DOHH2 (cell line): ENCODE results near the gene PTPRN2.
"Not testable (repeated sequence)": the region's sequence is repeated elsewhere in the genome, so short reads cannot be mapped to it uniquely, and the experiment has no call there.

Source experiments
- H3F3A ChIP-seq: fragments of 200-600 bp; sonication (generic), shearing (Covaris generic); 2 replicates; pipeline ENCODE4 v1.6.0; 2016; ENCODE audit warnings: antibody characterized with exemption, mild to moderate bottlenecking; ENCODE audit not compliant: control insufficient read depth, insufficient read depth
- H3K27ac ChIP-seq: fragments of 200-600 bp; sonication (generic); 2 replicates; pipeline ENCODE4 v1.5.1; 2014; ENCODE audit warnings: low read depth, mild to moderate bottlenecking, low read length, moderate library complexity
- H3K27me3 ChIP-seq: fragments of 200-600 bp; sonication (generic); 2 replicates; pipeline ENCODE4 v1.6.1; 2014; ENCODE audit warnings: mild to moderate bottlenecking, low read length, mixed read lengths; ENCODE audit not compliant: control insufficient read depth
- H3K36me3 ChIP-seq: fragments of 200-600 bp; sonication (generic); 2 replicates; pipeline ENCODE4 v1.6.1; 2014; ENCODE audit warnings: mild to moderate bottlenecking, low read length, moderate library complexity, mixed read lengths; ENCODE audit not compliant: control insufficient read depth
- H3K4me1 ChIP-seq: fragments of 200-600 bp; sonication (generic); 2 replicates; pipeline ENCODE4 v1.6.1; 2014; ENCODE audit warnings: mild to moderate bottlenecking, low read length, mixed read lengths; ENCODE audit not compliant: control insufficient read depth
- H3K4me2 ChIP-seq: fragments of 200-600 bp; sonication (generic); 2 replicates; pipeline ENCODE4 v1.6.0; 2014; ENCODE audit warnings: mild to moderate bottlenecking, low read length, moderate library complexity
- H3K4me3 ChIP-seq: fragments of 200-600 bp; sonication (generic); 2 replicates; pipeline ENCODE4 v1.5.1; 2014; ENCODE audit warnings: mild to moderate bottlenecking, low read length, mixed read lengths
- H3K79me2 ChIP-seq: fragments of 200-600 bp; sonication (generic); 2 replicates; pipeline ENCODE4 v1.6.1; 2014; ENCODE audit warnings: mild to moderate bottlenecking, low read length, mixed read lengths; ENCODE audit not compliant: control insufficient read depth
- H3K9me2 ChIP-seq: fragments of 200-600 bp; sonication (generic); replicated peaks from 2 replicates; pipeline ENCODE4 v1.6.1; 2014; ENCODE audit warnings: mild to moderate bottlenecking, low read length, mixed read lengths; ENCODE audit not compliant: control insufficient read depth
- H3K9me3 ChIP-seq: fragments of 200-600 bp; sonication (generic); 2 replicates; pipeline ENCODE4 v1.6.1; 2014; ENCODE audit warnings: antibody characterized with exemption, low read length, mixed read lengths; ENCODE audit not compliant: control insufficient read depth, insufficient read depth
- H4K20me1 ChIP-seq: fragments of 200-600 bp; sonication (generic); 2 replicates; pipeline ENCODE4 v1.6.0; 2014; ENCODE audit warnings: low read depth, mild to moderate bottlenecking, antibody characterized with exemption, low read length, moderate library complexity; ENCODE audit not compliant: control insufficient read depth, insufficient read depth
- CTCF ChIP-seq: fragments of 200-600 bp; sonication (generic); IDR thresholded peaks from one replicate; pipeline ENCODE4 v1.5.1; 2014; ENCODE audit warnings: antibody characterized with exemption, mild to moderate bottlenecking, low read depth, low read length; ENCODE audit not compliant: poor library complexity, severe bottlenecking
- EZH2phosphoT487 ChIP-seq: fragments of 200-600 bp; sonication (generic); IDR thresholded peaks from 2 replicates; pipeline ENCODE4 v1.6.1; 2017; ENCODE audit warnings: borderline replicate concordance, mild to moderate bottlenecking, antibody characterized with exemption, low read length, moderate library complexity, mixed read lengths

PTPRN2 gene

DNA sequence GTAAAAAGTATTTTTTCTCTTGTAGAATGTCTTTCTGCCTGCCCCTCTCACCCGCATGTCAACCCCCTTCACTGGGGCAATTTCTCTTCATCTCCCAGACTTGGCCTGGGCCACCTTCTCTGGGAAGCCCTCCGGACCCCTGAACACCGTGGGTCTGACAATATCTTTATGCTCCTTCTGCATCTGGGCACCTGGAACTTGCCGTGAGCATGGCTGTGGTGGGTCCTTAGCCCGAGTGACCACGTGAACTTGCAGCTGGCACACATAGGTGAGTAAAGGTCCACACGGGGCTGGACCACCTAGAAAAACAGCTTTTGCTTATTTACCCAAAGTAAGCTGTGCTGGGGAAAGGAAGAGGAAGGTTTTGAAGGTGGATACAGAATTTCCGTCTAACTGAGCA lies 650.6 kb downstream of the PTPRN2 start:
- Histone ChIP-seq H3K27ac (no peak overlapping the region), H3K79me2 (no peaks in the 10 kb centered on the region), H3K4me1 (no peaks in the 10 kb centered on the region), H4K20me1 (no peaks in the 10 kb centered on the region), H3F3A (no peaks in the 10 kb centered on the region), H3K36me3 (no peaks in the 10 kb centered on the region), H3K9me3 (peaks cover 56% of the 10 kb centered on the region; the same call in 1 of the 2 replicates), H3K27me3 (no peaks in the 10 kb centered on the region), H3K4me3 (no peak overlapping the region), H3K9me2 (no peaks in the 10 kb centered on the region), H3K4me2 (no peak overlapping the region)
- TF ChIP-seq CTCF (no peak), EZH2phosphoT487 (no peak)

DNA sequence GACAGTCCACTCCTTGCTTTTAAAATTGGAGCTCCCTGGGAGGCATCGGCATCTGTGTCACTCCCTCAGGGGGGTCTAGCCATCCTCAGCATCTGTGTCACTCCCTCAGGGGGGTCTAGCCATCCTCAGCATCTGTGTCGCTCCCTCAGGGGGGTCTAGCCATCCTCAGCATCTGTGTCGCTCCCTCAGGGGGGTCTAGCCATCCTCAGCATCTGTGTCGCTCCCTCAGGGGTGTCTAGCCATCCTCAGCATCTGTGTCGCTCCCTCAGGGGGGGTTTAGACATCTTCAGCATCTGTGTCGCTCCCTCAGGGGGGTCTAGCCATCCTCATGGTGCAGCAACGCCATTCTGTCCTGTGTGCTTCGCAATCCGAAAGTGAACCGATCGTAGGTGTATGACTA lies 651.9 kb downstream of the PTPRN2 start:
- not testable (repeated sequence) for H3K4me3 ChIP-seq, H3K79me2 ChIP-seq, H4K20me1 ChIP-seq, H3K27me3 ChIP-seq, H3K36me3 ChIP-seq, H3K27ac ChIP-seq, H3K4me2 ChIP-seq, H3K4me1 ChIP-seq, H3F3A ChIP-seq, H3K9me2 ChIP-seq
- H3K9me3 ChIP-seq: peaks cover 53% of the 10 kb centered on the region; the same call in 1 of the 2 replicates

- H4K20me1 ChIP-seq, H3K36me3 ChIP-seq, H3K79me2 ChIP-seq, H3K4me2 ChIP-seq, H3K4me3 ChIP-seq, H3K27me3 ChIP-seq, H3K9me2 ChIP-seq, H3K27ac ChIP-seq, H3F3A ChIP-seq, H3K4me1 ChIP-seq: not testable (repeated sequence)
- peaks cover 57% of the 10 kb centered on the region; the same call in 1 of the 2 replicates for H3K9me3 ChIP-seq
Observed at GRCh38 chr7:157933219-157934155, 654.1 kb downstream of the PTPRN2 start.

DNA sequence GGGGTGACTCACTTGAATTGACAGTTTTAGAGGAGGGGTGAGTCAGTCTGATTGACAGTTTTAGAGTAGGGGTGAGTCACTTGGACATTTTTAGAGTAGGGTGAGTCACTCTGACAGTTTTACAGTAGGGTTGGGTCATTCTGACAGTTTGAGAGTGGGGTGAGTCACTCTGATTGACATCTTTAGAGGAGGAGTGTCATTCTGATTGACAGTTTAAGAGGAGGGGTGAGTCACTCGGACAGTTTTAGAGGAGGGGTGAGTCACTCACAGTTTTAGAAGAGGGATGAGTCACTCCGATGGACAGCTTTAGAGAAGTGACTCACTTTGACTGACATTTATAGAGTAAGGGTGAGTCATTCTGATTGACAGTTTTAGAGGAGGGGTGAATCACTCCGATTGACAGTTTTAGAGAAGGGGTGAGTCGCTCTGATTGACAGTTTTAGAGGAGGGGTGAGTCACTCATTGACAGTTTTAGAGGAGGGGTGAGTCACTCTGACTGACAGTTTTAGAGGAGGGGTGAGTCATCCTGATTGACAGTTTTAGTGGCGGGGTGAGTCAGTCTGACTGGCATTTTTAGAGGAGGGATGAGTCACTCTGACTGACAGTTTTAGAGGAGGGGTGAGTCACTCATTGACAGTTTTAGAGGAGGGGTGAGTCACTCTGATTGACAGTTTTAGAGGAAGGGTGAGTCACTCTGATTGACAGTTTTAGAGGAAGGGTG lies 655.0 kb downstream of the PTPRN2 start:
- Histone ChIP-seq H3K4me3 (no peak overlapping the region), H3K27ac (no peak overlapping the region), H3K4me2 (no peak overlapping the region), H3K79me2 (no peaks in the 10 kb centered on the region), H3K9me2 (no peaks in the 10 kb centered on the region), H4K20me1 (no peaks in the 10 kb centered on the region), H3F3A (no peaks in the 10 kb centered on the region), H3K9me3 (peaks cover 54% of the 10 kb centered on the region; the same call in 1 of the 2 replicates), H3K4me1 (peaks cover 6% of the 10 kb centered on the region), H3K36me3 (no peaks in the 10 kb centered on the region), H3K27me3 (no peaks in the 10 kb centered on the region)
- TF ChIP-seq CTCF: no peak
- TF ChIP-seq EZH2phosphoT487: no peak
